HG03342 (cell line): Measurements from ENCODE around the gene ATRNL1.
"Not testable (repeated sequence)": the region's sequence is repeated elsewhere in the genome, so short reads cannot be mapped to it uniquely, and the experiment has no call there.

Experiments used
- ATAC-seq: cut with Tn5 transposase; IDR thresholded peaks from one replicate; pipeline ENCODE4 v1.9.1; 2021; ENCODE audit warnings: mild to moderate bottlenecking, moderate library complexity; ENCODE audit not compliant: unreplicated experiment

The ATRNL1 gene

DNA sequence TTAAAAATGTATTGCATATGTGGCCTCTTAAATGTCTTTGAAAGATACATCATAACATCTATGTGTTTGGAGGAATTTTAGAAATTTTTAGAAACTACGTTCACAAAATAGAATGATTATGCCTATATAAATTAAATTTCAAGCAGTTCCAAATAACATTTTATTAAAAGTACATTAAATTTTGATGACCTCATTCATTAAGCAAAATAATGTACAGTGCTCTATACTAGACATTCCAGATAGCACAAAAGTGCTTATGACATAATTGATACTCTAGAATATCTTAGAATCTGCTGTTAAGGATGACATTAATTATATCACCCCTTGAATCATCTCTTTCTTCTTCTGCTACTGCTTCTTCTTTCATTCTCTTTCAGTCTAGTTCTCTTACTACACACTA lies 650.9 kb downstream of the ATRNL1 start:
- ATAC-seq: no peak

GRCh38 chr10:115745943-115746342 lies 652.8 kb downstream of the ATRNL1 start:
- ATAC-seq: no peak

DNA sequence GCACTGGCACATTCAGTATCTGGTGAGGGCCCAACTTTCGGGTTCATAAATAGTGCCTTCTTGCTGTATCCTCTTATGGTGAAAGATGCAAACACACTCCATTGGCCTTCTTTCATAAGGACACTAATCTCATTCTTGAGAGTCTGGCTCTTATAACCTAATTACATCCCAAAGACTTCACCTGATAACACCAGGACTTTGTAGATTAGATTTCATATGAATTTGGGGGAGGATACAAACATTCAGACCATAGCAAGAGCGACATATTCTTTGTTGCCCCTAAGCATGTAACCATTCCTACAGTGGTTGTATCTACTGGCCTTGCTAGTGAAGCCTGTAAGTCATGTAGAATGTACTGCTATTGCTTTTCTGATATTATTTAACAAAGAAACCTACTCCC lies 654.6 kb downstream of the ATRNL1 start:
- ATAC-seq: no peak

- ATAC-seq: not testable (repeated sequence)
These were observed 665.3 kb downstream of the ATRNL1 start for GRCh38 chr10:115758488-115758887.

DNA sequence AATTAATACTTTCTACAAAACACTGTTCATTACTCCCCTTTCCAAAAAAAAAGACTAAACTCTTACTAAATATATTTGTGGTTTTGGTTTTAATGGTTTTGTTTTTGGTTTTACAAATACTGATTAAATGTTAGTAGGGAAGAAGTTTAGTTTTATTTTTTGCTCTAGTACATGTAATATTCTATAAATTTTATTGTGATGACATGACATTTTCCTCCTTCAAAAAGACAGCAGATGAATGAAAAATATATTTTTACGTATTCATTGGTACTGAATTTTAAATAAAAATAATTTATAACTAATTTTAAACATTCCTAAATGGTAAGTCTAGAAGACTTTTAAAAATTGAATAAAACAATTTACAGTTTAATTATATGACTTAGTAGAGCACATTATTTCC lies 667.0 kb downstream of the ATRNL1 start:
- ATAC-seq: no peak

DNA sequence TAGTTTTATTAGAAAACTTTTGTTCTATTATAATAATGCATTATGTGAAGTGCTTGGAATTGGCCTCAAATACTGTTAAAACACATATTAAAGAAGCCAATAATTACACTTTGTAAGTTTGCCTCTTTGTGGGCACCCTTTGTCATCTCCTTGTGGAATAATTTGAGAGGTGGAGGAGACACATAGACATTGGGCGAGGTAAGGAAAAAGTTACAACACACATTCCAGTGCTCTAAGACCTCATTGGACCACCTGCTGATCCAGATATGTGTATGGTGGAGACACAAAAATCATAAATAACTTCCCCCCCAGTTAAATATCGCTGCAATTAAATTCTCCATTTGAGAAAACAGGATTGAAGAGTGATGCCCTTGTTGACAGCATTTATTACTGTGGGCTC lies 668.0 kb downstream of the ATRNL1 start:
- no peak for ATAC-seq

- ATAC-seq: no peak
These were observed 668.9 kb downstream of the ATRNL1 start for GRCh38 chr10:115762029-115762428.

DNA sequence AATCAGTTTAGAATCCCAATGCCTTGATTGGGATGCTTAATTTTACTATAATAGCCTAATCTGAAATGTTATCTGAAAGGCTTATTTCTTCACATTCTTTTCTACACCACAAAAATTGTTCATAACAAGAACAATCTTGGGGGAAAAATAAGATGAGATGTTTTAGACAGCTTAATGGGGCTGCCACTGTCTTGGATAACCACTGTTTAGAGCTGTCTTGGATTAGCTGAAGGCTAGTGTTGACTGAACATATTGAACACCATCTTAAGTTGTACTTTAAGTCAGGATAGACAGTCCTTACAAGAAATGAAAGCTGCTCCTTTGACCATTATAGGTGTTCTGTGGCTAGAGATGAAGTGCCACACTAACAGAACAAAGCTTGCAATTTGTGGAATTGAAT lies 678.6 kb downstream of the ATRNL1 start:
- ATAC-seq: no peak

DNA sequence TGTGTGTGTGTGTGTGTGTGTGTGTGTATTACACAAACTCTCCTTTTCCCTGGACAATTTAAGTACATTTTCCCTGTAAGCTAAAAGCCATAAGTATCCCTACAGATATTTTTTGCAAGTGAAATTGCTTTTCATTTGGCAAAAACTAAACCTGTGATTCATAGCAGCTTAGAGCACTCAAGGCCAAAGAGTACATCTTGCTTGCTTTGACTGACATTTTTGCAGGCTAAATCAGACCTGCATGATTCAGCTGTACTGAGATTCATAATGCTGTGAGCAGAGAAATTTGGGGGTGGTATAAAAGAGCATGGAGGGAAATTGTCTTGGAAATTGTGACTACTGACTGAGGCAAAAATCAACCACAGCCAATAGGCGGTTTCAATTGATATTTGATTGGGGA lies 679.4 kb downstream of the ATRNL1 start:
- ATAC-seq: no peak

DNA sequence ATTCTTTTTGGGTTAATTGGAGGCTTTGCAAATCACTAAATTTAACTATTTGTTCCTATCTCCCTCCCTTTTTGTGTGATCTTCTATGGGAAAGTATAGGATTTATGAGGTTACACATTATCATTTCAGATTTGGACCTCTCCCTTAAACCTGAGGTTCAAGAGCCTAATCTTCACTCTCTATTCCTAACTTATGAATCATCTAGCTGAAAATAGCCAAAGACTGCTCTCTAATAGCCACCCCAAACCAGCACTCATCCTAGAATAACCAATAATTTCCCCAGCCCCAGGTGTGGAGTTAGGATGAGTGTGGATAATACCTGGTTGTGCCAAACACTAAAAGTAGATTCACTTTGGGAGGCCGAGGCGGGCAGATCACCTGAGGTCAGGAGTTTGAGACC lies 680.7 kb downstream of the ATRNL1 start:
- ATAC-seq: no peak

GRCh38 chr10:115774721-115775120 lies 681.6 kb downstream of the ATRNL1 start:
- no peak for ATAC-seq

DNA sequence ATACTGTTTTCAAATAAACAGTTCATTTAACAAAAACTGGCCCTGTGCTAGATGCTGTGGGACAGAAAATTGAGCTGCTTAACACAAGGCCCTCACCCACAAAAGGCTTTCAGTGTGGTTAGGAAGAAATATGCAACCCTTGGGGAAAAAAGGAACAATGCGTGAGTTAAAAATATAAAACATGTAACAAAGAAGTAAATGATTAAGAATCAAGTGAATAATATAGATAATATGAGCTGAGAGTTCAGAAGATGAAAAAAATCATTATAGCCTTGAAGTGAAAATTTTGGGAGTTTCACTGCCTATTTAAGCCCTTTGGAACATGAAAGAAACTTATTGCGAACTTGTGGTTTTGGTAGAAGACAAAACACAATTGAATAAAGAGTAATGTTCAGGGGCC lies 684.5 kb downstream of the ATRNL1 start:
- no peak for ATAC-seq

DNA sequence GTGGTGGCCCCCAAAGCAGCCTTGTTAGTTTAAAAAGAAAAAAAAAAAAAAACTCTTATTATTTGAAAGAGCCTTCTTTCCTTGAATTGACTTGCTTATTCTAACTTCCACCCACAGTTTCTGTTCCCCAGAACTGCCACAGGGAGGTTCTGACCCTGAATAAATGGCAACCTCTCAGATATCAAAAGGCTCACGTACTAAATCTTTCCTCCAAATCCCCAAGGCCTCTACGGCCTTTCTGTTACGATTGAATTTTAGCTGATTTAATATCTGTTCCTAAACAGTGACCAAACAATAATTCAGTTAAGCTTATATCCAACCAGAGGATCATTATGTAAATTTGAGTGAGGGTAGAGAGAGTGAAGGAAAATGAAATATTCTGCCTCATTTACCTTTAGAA lies 697.1 kb downstream of the ATRNL1 start:
- ATAC-seq: no peak

DNA sequence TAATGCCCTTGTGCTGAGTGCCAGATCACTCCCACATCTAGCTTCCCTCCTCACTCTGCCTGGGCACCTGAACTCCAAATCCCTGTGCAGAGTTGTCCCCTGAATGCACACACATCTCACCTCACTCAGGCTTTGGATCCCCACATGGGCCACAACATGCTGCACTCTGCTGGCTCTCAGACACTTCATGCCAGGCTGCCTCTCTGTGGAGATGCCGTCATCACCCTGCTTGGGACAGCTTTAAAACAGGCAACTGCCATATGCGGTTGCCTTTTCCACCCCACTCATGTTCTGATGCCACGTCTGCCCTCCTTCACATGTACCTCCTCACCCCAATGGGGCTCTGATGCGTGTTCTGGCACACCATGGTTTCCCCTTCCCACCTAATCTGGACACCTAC lies 702.8 kb downstream of the ATRNL1 start:
- ATAC-seq: no peak

DNA sequence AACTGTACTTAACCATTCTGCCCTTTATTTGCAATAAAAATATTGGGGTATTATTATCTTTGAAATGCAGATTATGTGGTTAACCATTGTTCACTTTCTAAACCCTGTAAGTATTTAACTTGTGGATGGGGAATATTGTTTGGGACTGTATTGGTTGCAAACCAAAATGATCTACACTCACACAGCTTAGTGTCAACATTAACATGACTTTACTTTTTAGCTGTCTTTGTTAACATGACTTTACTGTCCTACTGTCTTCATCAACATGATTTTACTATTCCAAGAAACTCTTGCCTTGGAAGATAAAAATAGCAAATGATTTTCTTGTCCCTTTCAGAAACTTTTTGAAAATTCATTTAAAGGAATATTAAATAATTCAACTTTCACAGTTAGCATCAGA lies 708.3 kb downstream of the ATRNL1 start:
- no peak for ATAC-seq

DNA sequence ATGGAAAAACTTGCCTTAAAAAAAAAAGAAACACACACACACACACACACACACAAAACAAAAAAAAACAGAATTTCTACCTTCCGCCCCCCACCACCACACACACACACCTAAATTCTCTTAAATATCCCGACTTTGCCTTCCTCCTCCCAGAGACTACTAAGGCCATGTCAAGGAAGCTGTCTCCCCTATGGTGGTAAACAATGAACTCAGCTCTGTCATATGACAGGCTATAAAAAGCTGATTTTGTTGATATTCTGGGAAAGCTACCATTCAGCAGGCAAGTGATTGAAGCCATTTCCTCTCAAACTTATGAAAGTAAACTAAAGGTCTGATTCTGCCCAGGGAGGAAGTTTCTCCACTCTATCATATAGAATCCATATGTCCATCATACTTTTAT lies 708.8 kb downstream of the ATRNL1 start:
- ATAC-seq: no peak

DNA sequence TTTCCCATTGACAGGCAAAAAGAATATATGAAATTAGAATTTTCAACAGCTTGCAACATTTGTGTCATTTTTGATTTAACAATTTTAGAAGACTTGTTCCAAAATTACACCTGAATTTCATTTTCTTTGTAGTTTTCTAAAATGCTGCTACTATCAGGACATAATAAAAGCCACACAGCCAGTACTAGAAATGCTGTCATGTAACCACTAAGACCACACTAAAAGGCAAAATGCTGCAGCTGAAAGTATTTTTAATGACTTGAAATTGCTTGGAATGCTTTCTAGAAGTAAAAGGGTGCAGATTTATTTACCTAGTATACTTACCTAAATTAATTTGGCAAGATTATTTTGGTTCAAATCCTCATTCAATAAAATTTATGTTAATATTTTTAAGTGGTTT lies 709.7 kb downstream of the ATRNL1 start:
- no peak for ATAC-seq

GRCh38 chr10:115814542-115814941 lies 721.4 kb downstream of the ATRNL1 start:
- no peak for ATAC-seq

- no peak for ATAC-seq
These were observed 724.8 kb downstream of the ATRNL1 start for GRCh38 chr10:115818012-115818411.

DNA sequence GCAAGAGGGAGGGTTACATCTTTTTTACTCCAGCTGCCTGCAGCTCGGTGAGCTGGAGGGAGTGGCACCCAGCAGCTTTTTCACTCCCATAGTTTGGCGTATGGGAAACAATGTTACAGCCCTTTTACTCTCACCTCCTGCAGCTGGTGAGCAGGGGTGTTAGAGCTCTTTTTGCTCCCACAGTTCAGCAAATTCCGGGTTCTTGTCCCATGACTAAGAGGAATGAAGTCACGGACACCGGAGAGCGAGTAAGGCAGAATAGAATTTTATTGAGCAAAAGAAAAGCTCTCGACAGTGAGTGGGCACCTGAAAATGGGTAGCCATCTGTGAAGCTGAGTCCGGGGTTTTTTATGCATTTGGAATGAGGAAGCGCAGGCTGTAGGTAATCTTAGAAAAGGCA lies 733.2 kb downstream of the ATRNL1 start:
- ATAC-seq: no peak

- ATAC-seq: no peak
These were observed 734.3 kb downstream of the ATRNL1 start for GRCh38 chr10:115827231-115828009.

GRCh38 chr10:115828182-115828581 lies 735.0 kb downstream of the ATRNL1 start:
- ATAC-seq: not testable (repeated sequence)

DNA sequence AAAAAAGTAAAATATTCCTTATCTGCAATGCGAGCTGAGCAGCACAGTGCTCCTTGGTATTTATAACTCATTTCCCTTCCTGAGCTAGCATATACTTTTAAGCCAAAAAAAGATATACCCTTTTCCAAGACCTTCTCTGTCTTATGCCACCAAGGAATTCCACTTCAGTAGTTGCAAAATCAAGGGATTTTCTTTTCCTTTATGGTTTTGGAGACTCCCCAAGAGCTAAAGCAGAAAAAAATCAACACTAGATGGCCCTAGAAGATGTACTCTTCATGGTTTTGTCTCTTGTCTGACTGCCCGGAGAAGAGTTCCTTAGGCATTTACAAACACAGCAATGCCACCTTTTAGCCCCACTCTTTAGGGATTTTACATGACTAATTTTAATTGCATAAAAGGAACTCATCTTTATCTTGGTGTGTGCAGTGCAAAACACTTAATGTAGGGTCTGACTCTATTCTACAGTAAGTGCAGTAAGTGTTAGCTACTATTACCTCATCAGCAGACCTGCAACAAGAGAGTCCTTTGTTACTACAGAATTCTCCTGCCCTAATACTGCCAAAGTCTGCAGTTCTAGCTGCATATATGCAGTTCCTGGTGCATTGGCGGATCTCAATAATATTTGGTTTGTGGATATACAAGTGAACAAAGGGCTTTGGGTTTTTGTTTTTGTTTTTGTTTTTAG lies 736.5 kb downstream of the ATRNL1 start:
- no peak for ATAC-seq
